Psoas muscle (tissue), 8 donors: ENCODE results near the gene CLTC. TPM values are rescaled to one million over a fixed set of nuclear protein-coding genes. Genes with fewer than 3 reads are reported as not detected.

Experiments used
- ATAC-seq, 4 donors: fragments of 200-7000 bp; cut with Tn5 transposase; one replicate each; pipeline ENCODE4 v1.9.1; 2020; ENCODE audit warnings: moderate library complexity in 3 of 4, mild to moderate bottlenecking in 2 of 4
- DNase-seq, 2 donors: peaks; one replicate each; pipeline ENCODE4 v3.0.0-alpha.2; 2020
- H3K27ac ChIP-seq: fragments of 200-600 bp; one replicate; pipeline ENCODE4 v1.8.0; 2022
- H3K27me3 ChIP-seq, 3 donors: fragments of 200-600 bp in 1 of 3; one replicate each; pipeline versions ENCODE4 v1.6.1 to v1.8.0; 2013 to 2022; ENCODE audit warnings: low read length in 2 of 3, mild to moderate bottlenecking in 2 of 3, moderate library complexity in 1 of 3; ENCODE audit not compliant: insufficient read depth in 3 of 3
- H3K36me3 ChIP-seq, 2 donors: fragments of 200-600 bp in 1 of 2; one replicate each; pipeline versions ENCODE4 v1.6.1 to v1.8.0; 2013 to 2022; ENCODE audit warnings: low read depth in 1 of 2, mild to moderate bottlenecking in 1 of 2, moderate library complexity in 1 of 2; ENCODE audit not compliant: insufficient read depth in 1 of 2
- H3K4me1 ChIP-seq: fragments of 200-600 bp; one replicate; pipeline ENCODE4 v1.8.0; 2022
- H3K4me3 ChIP-seq: fragments of 200-600 bp; one replicate; pipeline ENCODE4 v1.8.0; 2022; ENCODE audit warnings: mild to moderate bottlenecking
- H3K9me3 ChIP-seq: fragments of 200-600 bp; one replicate; pipeline ENCODE4 v1.8.0; 2022
- WGBS, 3 donors: extraction: QIAGEN DNeasy Blood & Tissue Kit; methylation state at CpG; one replicate each; pipeline versions ENCODE4 v1.1.6 to v1.1.7; 2013; 5-methylcytosine and 5-hydroxymethylcytosine counted together
- intact Hi-C, 2 donors: fragments of 100-400 bp; cut with DNase I; formaldehyde crosslinking; loops; one replicate each; pipeline versions ENCODE4 v1.11.0 to v1.14.2; 2022
- polyA plus RNA-seq, 3 donors: library from polyadenylated mRNA; stranded (reverse); fragments of 200-250 nt; gene quantifications; one replicate each; pipeline ENCODE4 v1.2.3, GENCODE V29; 2013
- total RNA-seq, 4 donors: library from RNA; stranded (reverse); fragmentation: NEBNext Ultra II Directional in 2 of 4; extraction: Animal tissue kit (Norgen Biotek cat#: 25700) in 2 of 4; gene quantifications; one replicate each; pipeline versions ENCODE4 v1.2.1 to v1.2.4, GENCODE V29; 2021 to 2023
- TF ChIP-seq, protein P1 (sequence below): fragments of 200-600 bp; IDR thresholded peaks from one replicate; pipeline ENCODE4 v1.8.0; 2022; ENCODE audit warnings: antibody characterized with exemption
- donor health status: healthy with polysubstance abuse.
- donor health status: DM: no; HTN: no; CAD: no; lungs with moderate emphysema.
- donor health status: Bipolar disorder and iron deficiency.
- donor health status: healthy.
- donor health status: DM: yes; HTN: yes; CAD: no.
- donor health status: DM: no; HTN: no; CAD: no.
- donor health status: DM: no; HTN: no; CAD: no.
- donor health status: DM: yes; HTN: yes; CAD: no.

CLTC gene
- total and polyA plus RNA-seq, 7 donors, result 61.4 to 156 (median 119) TPM

GRCh38 chr17:59623151-59623550 lies 3.5 kb downstream of the CLTC start:
- DNase-seq, result no peak
- WGBS, 3 donors, result 24 to 36% (median 25%) methylated on average over 2 of the region's 2 CpGs
- no peaks in the 10 kb centered on the region for H3K9me3 ChIP-seq
- peak overlapping the region; percentile 98 for H3K27ac ChIP-seq
- TF ChIP-seq, protein P1, sequence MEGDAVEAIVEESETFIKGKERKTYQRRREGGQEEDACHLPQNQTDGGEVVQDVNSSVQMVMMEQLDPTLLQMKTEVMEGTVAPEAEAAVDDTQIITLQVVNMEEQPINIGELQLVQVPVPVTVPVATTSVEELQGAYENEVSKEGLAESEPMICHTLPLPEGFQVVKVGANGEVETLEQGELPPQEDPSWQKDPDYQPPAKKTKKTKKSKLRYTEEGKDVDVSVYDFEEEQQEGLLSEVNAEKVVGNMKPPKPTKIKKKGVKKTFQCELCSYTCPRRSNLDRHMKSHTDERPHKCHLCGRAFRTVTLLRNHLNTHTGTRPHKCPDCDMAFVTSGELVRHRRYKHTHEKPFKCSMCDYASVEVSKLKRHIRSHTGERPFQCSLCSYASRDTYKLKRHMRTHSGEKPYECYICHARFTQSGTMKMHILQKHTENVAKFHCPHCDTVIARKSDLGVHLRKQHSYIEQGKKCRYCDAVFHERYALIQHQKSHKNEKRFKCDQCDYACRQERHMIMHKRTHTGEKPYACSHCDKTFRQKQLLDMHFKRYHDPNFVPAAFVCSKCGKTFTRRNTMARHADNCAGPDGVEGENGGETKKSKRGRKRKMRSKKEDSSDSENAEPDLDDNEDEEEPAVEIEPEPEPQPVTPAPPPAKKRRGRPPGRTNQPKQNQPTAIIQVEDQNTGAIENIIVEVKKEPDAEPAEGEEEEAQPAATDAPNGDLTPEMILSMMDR, result no peak
- ATAC-seq, result no peak
- H3K27me3 ChIP-seq, result no peaks in the 10 kb centered on the region
- H3K4me1 ChIP-seq, result peaks cover 60% of the 10 kb centered on the region
- H3K4me3 ChIP-seq, result peak overlapping the region; percentile 85
- H3K36me3 ChIP-seq, result no peaks in the 10 kb centered on the region
- intact Hi-C loops, result no loop called here

DNA sequence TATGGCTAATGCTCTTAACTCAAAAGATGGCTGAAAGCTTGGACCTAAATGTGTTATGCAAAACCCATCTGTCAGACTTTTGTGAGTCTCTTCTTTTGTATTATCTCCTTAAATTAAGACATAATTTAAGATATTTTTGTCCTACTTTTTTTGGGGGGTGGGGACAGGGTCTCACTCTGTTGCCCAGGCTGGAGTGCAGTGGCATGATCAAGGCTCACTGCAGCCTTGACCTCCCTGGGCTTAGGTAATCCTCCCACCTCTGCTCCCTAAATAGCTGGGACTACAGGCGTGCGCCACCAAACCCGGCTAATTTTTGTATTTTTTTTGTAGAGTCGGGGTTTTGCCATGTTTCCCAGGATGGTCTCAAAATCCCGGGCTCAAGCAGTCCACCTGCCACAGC lies 7.1 kb downstream of the CLTC start:
- Histone ChIP-seq H3K36me3 (no peaks in the 10 kb centered on the region), H3K4me3 (no peak overlapping the region), H3K27me3 (no peaks in the 10 kb centered on the region), H3K27ac (no peak overlapping the region), H3K9me3 (no peaks in the 10 kb centered on the region), H3K4me1 (peaks cover 81% of the 10 kb centered on the region)
- 82 to 91% (median 88%) methylated on average over 5 of the region's 5 CpGs for WGBS, 3 donors
- DNase-seq, result no peak
- intact Hi-C loops, result no loop called here
- ATAC-seq, result no peak
- TF ChIP-seq, protein P1, result no peak

DNA sequence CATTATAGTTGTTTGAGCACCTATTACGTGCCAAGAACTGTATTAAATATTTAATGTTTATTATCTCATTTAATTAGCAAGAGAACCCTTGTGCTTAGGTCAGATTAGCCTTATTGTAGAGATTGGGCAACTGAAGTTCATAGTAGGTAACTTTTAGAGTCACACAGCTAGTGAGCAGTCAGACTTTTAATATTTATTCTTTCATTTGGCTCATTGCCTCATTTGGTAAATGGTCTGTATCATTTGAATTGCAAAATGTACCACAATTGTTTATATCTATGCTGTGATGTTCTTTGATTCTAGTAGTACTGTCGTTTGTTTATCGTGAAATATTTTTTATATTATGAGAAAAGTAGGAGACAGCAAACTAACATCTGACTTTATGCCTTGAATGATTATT lies 7.6 kb downstream of the CLTC start:
- Histone ChIP-seq H3K36me3 (no peaks in the 10 kb centered on the region), H3K4me3 (no peak overlapping the region), H3K4me1 (peaks cover 76% of the 10 kb centered on the region), H3K27me3 (no peaks in the 10 kb centered on the region), H3K9me3 (no peaks in the 10 kb centered on the region), H3K27ac (no peak overlapping the region)
- DNase-seq, result no peak
- intact Hi-C loops, result no loop called here
- ATAC-seq, result no peak
- 74 to 79% (median 79%) methylated on average over 3 of the region's 3 CpGs for WGBS, 3 donors
- TF ChIP-seq, protein P1, result no peak

- no peaks in the 10 kb centered on the region for H3K27me3 ChIP-seq
- WGBS, 3 donors, result 38 to 50% (median 43%) methylated on average over 2 of the region's 2 CpGs
- no peaks in the 10 kb centered on the region for H3K9me3 ChIP-seq
- TF ChIP-seq, protein P1, result no peak
- ATAC-seq, result no peak
- DNase-seq, result no peak
- intact Hi-C loops, result no loop called here
- H3K36me3 ChIP-seq, result no peaks in the 10 kb centered on the region
- no peak overlapping the region for H3K4me3 ChIP-seq
- peaks cover 76% of the 10 kb centered on the region for H3K4me1 ChIP-seq
- no peak overlapping the region for H3K27ac ChIP-seq
Observed at GRCh38 chr17:59627770-59628171, 8.1 kb downstream of the CLTC start.

DNA sequence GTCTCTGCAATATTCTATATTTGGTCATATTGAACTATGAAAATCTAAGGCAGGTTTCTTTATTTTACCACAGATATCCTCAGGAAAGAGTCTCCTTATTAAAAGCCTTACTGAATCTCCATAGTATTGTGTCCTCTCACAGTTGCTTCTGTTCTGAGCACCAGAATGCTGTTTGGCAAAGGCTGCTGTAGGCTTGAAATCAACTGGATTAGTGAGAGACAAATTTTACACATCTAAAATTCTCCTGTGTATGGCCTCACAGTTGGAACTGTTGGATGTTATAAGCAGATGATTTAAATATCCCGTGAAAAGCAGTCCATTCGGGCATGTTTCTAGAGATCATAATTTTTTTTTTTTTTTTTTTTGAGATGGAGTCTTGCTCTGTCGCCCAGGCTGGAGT lies 9.5 kb downstream of the CLTC start:
- DNase-seq (no peak), ATAC-seq (peak in 2 of 4 donors; percentile 37 to 61)
- Histone ChIP-seq H3K36me3 (no peaks in the 10 kb centered on the region), H3K27ac (peak overlapping the region; percentile 4), H3K9me3 (no peaks in the 10 kb centered on the region), H3K4me1 (peaks cover 77% of the 10 kb centered on the region), H3K4me3 (no peak overlapping the region), H3K27me3 (no peaks in the 10 kb centered on the region)
- TF ChIP-seq, protein P1, result no peak
- intact Hi-C loops, result no loop called here
- WGBS, 3 donors, result 21 to 58% (median 37%) methylated on average over 2 to 3 of the region's 3 CpGs
